NCI-H82 (cell line): ENCODE data around the gene ZNHIT6.

Experiments
- DNase-seq: peaks from one replicate; lab custom pipeline; 2025; lab: John Stamatoyannopoulos, UW

The ZNHIT6 gene

DNA sequence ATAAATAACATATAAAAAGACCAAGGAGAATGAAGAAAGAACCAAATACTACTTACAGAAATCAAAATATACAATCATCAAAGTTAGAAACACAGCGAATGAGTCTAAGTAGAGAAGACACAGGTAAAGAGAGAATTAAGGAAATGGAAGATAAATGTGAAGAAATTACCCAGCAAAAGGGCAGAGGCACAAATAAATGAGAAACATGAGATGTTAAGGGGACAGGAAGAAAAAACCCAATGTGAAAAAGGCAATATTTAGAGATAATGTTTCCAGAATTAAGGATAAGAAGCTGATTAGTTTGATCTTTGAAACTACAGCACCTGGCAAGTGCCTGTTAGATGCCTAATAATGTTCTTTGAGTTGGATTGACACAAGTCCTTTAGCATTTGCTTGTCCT lies 86.8 kb downstream of the ZNHIT6 start:
- DNase-seq = no peak

DNA sequence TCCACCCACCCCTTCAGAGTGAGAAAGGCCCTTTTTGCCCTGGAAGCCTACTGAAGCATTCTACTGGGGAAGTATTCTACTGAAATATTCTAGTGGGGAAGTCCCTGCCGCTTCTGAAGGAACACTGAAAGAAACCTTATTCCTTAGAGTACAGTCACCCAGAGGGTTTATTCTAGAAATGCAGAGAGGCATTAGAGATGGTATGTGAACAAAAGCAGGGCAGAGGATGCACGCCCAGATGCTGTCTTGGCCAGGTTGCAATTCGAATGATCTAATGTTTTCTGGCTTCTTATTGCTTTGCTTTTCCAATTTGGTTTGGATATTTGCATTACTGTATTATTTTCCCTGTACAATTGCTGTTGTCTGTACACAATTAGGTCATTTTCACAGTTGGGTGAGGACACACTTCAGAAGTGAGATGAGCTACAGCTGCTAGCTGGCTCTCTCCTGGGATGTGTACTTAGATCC lies 90.6 kb downstream of the ZNHIT6 start:
- DNase-seq = no peak

DNA sequence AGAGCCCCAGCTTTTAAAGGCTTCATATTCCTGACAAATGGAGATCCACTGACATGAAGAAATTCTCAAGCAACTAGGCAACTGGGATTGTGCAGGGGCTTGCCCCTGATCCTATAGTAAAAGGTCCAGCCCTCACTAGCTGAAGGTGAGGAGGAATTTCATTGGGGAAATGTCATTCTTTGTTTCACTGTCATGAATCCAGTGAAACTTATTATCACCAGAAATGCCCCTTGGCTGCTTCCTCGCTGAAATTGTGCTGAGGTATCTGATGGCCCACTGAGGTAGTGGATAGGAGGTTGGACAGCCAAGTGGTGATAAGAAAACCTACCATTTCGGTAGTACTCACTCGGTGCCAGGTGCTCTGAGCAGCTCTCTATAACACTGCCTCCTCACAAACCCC lies 91.5 kb downstream of the ZNHIT6 start:
- DNase-seq = no peak

DNA sequence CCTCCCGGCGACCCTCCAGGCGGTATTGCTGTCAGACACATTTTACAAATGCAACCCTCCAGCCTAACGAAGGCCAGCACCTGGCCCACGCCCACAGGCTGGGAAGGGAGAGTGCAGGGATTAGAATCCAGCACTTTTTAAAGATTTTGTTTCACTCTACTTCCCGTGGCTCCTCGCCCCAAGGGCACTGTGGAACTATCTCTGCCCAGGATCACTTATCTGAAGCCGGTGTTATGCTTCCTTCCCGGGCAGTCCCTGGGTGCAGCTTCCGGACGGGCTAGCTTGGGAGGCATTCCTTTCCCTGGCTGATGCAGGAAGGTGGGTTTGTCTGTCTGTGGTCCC lies 91.9 kb downstream of the ZNHIT6 start:
- DNase-seq = no peak

DNA sequence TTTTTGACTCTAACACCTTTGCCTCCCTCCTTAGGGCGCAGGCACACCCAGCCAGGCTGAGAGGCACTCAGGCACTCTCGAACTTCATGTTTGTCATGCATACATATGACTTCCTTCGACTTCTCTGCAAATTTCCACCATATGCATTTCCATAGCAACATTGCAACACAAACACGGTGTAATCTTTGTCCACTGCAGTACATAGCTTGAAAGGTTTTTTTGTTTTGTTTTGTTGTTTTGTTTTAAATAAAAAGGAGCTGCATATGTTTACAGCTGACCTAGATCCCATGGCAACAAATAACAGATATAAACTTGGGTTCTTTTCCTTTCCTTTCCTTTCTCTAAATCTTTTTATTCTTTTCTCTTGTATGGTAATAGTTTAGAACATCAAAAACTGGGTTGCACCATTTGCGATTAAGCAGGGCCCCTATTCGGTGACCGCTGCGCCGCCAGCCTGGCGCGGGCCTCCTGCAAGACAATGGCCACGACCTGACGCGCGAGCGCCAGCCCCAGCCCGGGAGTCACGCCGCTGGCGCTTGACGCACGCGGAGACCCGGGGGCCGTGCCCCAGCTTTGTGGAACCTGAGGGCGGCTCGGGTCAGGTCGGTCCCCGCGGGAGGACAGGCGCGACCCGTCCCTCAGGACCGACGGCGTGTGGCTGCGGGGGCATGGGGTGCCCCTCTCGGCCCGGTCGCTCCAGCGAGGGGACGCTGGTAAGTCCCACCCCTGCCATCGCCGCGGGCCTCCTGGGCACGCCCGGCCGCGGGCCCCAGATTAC lies 92.5 kb downstream of the ZNHIT6 start:
- DNase-seq = no peak

DNA sequence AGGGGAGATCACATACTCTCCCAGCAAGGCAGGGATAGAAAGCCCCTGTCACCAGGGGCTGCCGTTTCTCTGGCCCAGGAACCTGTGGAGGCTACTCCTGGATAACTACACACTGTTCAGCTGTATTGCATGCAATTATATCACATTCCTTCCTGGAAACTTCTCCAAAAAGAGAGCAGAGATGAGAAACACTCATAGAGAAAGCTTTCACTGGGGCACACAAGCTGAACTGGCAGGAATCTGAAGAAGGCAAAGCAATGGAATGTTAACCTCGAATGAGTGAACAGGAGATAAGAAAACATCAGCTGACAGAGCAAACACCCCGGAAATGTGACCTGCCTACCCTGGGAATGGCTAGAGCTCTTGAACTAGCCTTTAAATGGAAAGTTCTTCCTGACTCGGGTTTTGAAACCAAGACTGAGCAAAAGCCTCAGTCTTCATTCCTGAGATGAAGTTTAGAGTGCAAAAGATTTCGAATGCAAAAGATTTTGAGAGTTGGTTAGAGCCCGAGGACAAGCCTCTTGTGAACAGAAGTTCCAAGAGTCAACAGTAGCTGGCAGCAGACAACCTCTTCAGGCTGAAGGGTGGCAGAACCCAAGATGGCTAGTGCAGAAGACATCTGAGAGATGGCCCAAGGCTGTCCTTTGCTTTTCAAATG lies 95.4 kb downstream of the ZNHIT6 start:
- DNase-seq = peak; percentile 15

DNA sequence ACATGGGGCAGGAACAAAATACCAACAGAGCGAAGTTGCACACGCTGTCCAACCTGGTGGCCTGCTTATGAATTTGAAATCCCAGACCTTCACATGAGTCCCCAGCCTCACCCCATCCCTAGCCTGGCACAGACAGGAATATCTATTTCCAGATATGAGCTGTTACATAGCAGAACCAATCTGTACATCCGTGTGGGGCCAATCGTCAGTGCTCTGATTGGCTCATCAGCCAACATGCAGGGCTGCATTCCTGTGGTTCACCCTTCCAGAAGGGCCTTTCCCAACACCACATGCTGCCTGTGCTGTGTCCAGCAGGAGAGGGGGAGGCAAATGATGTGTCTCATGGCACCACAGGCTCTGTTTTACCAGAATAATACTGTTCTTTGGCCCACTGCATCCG lies 96.4 kb downstream of the ZNHIT6 start:
- no peak for DNase-seq

DNA sequence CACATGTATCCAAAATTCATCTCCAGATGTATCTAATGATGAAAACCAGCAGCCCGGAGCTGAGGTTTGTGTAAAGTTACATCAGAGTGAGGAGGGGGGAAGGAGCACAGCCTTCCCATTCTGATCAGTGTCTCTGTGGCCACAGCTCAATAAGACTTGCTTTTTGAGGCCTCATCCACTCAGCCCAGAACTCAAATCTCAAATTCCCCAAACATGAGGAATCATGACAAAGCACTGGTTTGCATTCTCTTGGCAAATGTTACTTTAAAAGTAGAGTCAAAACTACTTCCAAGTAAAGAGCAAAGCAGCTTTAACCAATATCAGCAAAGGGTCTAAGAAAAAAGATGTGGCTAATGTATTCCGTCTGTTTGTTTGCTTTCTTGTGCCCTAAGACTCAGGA lies 96.8 kb downstream of the ZNHIT6 start:
- no peak for DNase-seq

DNA sequence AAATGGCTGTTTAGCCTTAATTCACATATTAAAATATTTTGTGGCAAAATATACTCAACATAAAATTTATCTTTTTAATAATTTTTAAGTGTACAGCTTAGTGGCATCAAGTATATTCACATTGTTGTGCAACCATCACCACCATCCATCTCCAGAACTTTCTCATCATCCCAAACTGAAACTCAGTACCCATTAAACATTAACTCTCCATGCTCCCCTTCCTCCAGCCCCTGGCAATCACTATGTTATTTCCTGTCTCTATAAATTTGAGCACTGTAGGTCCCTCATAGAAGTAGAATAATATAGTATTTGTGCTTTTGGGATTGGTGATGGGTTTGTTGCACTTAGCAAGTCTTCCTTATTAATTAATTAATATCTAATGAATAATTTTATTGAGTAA lies 98.3 kb downstream of the ZNHIT6 start:
- DNase-seq = no peak

DNA sequence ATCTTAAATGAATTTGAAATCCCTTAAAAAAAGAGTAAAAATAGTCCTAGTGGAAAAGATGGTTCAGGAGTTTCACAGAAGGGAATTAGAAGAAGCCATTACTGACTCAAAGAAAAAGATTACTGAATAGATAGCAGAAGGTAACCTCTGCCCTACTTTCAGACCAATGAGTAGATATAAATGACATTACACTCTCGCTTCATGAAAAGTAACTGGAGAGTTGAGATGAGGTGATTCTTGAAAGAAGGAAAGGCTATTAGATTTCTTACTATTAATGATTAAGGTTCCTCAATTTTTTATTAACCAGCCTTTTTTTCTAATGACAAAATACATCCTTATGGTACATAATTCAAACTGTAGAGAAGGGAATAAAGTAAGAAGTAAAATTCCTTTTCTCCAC lies 99.4 kb downstream of the ZNHIT6 start:
- DNase-seq = no peak

DNA sequence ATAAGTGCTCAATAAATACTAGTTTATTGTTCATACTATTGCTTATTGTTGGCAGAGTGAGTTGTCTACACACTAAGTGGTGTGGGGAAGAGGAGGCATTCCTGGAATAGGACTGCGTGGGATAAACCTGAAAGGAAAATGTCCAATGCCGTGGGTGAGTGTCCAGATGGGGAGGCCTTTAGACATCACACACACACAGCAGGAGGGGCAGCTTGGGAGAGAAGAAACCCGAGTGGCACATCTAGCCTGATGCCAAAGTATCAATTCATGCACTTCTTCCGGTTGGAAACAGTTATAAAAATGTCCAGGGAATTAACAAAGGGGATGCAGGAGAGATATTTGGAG lies 100.3 kb downstream of the ZNHIT6 start:
- DNase-seq = no peak

DNA sequence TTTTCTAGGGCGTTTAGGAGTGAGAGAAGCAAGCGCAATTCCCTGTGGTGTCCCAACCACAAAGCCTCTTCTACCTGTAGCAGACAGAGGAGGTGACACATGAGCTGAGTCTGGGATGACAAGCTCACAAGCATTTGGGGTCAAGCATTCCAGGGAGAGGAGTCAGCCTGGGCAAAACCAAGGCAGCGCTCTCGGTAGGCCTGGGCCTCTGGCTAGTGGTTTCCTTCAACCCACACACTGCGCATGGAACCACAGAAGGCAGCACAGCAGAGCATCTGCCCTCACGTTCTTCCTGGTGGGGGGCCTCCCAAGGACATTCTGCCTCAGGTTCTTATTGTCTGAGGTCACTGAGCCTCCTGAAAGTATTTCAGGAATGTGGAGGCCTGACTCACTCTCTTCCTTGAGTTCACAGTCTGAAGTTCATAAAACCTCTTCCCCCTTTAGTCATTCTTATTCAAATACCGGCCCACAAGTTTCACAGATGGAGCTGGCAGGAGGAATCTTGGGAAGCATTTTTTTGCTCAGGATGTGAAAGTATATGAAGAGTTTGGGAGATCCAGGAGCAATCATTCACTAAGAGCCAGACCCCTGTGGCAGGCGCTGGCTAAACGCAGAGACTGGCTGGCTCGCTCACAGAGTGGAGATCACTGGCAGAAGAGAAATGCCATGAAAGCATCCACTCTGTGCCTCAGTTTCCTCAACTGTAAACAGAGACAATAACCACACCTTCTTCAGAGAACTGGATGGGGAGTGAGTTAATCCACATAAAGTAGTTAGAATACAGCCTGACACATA lies 100.9 kb downstream of the ZNHIT6 start:
- DNase-seq = no peak

DNA sequence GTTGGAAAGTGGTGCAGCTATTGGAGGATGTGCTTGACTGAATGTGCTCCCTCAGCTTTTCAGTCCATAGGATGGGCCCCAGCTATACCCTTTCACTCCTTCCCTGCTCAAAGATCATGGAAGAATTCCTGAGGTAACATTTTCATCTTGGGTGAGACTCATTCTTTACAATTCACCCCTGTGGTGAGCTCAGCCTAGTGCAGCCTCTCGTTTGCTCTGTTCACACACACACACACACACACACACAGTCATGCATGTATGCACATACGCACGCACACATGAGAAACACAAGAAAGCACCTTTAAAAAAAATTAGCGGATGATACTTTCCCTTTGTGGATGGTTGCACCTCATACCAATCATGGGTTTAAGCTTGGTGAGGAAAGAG lies 101.8 kb downstream of the ZNHIT6 start:
- no peak for DNase-seq

DNA sequence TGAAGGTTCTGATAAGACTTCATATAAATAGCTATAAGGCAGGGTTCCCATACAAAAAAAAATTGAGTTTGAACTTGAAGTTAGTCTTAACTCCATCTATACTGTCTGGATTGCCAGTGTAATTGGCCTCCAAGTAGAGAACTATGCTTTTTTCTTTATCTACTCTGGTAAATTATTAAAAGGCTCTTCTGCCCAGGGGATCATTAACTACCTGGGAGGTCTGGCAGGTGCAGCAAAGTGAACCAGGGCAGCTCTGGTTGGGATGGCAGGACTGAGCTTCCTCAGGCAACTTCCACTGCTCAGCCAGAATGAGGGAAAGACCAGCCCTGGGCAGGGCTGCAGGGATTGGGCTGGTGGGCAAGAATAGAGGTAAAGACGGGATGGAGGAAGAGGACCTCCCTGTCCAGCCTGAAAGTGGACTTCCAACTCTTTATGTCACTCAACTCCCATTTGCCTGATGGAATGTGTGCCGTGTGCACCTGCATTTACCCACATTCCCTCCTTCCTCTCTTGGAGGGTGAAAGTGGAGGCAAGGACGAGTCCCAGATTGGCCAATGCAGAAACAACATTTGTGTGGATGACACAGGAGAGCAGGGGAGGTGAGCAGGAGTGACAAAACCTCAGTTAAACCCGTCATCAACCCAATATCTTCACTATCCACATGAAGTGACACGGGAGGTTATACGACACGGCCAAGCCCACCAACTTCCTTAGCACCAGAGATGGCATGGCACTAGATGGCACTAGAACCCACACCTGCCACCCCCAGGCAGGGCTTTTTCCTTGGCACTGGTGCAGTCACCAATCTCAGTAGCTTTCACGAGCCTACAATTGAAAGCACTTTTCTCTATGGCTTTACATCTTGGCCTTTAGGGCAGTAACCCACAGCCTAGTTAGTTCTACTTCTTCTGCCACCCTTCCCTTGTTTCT lies 102.5 kb downstream of the ZNHIT6 start:
- no peak for DNase-seq

DNA sequence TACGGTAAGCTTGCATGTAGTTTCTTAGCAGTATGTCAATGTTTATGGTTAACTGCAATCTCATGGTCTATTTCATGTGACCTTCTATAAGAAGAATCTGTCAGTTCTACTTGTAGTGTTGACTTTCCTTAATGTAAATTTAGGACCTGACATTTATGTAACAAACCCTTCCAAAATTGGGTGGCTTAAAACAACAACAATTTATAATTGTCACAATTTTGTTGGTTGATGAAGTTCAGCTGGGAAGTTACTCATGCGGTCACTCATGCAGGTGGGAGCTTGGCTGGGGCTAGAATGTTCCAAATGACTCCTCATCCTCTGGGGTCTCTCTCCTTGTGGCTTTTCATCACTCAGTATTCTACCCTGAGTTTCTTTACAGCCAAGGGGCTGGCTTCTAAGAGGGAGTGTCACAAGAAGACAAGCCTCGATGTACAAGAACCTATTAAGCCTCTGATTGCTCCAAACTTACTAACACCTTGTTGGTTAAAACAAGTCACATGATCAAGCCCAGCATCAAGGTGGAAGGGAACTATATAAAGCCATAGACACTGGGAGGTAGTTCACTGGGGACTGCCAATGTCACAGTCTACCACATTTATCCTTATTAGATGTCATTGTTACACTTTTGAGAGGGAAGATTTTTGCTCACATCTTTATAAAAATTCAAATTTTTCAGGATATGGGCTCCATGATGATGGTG lies 103.8 kb downstream of the ZNHIT6 start:
- no peak for DNase-seq

DNA sequence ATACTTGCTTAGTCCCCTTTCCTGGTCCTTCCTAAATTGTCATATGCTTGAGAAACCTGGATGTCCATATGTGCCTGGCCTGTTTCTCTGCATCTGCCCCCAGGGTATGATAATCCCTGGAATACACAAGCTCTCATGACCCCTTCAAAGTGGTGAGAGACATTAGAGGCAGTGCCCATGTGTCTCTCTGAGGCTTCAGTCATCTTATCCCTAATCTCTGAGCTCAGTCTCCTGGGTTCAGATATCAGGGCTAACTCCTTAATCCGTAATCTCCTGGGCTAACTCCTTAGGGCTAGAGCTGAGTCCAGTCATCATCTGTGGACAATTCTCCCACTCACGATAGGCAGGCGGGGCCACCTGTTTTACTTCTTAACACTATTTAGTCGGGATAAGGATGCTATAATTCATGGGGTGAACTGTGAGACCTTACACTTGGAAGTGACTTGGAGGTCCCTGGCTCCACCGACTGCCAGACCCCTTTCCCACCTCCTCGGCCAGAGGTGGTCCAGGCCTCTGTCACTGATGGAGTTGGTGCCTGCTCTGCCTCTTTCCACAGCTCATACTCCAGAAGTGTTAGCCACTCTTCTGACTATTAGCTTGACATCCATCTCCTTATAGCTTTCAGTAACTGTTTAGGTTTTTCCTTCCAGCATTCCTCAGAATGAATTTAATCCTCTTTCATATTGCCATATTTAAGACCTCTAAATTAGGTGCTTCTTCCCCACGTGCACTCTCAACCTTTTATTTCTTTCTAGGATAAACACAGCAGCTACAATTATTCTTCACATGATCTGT lies 105.0 kb downstream of the ZNHIT6 start:
- DNase-seq = peak; percentile 83

DNA sequence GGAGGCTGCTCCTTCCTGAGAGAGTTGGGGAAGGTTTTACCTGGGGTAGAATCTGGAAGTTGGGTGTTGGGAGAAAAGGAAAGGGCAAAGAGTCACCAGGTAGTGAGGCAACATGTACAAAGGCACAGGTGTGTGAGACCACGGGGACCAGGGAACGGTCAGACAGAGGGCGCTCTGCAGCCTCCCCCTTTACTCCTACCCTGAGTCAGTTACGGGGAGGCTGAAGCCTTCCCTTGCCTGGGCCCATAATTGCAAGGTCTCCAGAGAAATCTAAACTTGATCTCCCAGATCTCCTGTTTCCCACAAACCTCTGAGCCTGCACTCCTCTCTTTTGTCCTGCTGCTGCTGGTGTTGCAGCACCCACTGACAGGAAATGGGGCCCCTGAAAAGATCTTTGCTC lies 105.7 kb downstream of the ZNHIT6 start:
- no peak for DNase-seq

DNA sequence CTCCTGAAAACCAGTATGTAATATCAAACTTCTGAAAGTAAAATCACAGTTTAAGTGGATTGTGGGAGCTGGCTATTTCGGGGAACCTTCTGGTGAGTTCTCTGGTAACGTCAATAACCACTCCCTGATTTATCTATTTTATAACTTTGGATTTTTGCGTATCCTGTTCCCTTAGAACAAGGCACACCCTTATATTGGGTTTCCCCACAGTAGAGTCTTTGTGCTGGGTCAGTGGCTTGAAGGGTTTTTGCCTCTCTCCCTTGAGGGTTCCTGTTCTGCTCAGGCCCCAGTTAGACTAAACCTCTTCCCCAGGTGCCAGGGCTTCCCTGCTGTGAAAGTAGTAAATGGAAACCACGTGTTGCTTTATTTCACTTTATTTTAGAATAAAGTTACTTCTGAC lies 106.3 kb downstream of the ZNHIT6 start:
- DNase-seq = no peak

DNA sequence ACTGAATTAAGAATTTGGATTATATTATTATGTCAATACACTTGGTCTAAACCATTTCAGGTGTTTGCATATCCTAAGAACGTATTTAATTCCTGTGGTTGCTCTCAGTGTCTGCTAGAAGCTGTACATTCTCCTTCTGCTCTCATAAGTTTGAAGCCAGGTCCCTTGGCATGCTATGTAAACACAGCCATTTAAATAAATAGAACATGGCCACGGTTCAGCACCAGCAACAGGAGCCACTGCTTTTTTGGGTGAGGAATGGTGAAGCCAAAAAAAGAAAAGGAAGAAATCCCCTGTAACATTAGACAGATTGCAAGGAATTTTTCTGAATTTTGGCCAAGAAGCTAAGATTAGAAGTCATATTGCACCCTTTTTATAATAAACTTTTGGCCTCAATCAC lies 108.6 kb downstream of the ZNHIT6 start:
- DNase-seq = no peak
